Mesenchymal stem cell (in vitro differentiated cells and primary cell): ENCODE measurements around the gene TMUB1.
A peak's percentile ranks its signal among the peaks of the same experiment; 100 is the strongest.

Source experiments
- DNase-seq: peaks from one replicate; pipeline ENCODE4 v3.0.0-alpha.2; 2013
- H2AFZ ChIP-seq: one replicate; pipeline ENCODE4 v1.6.1; 2013; ENCODE audit warnings: low read depth, mild to moderate bottlenecking, control low read depth, inconsistent platforms, low read length, moderate library complexity
- H2AK5ac ChIP-seq: 2 replicates; pipeline ENCODE4 v1.6.1; 2013; ENCODE audit warnings: low read length, moderate library complexity, mild to moderate bottlenecking, inconsistent platforms; ENCODE audit not compliant: severe bottlenecking
- H2BK120ac ChIP-seq: one replicate; pipeline ENCODE4 v1.6.1; 2013; ENCODE audit warnings: low read depth, mild to moderate bottlenecking, inconsistent platforms, low read length, moderate library complexity
- H2BK12ac ChIP-seq, 2 experiments: one replicate each; pipeline ENCODE4 v1.6.1; 2013; ENCODE audit warnings: inconsistent platforms in 2 of 2, low read length in 2 of 2, mild to moderate bottlenecking in 2 of 2, moderate library complexity in 2 of 2, control low read depth in 1 of 2
- H2BK15ac ChIP-seq: one replicate; pipeline ENCODE4 v1.6.1; 2013; ENCODE audit warnings: mild to moderate bottlenecking, low read depth, inconsistent platforms; ENCODE audit not compliant: poor library complexity, severe bottlenecking
- H2BK5ac ChIP-seq: 2 replicates; pipeline ENCODE4 v1.6.1; 2013; ENCODE audit warnings: low read depth, mild to moderate bottlenecking, low read length, control low read depth, inconsistent platforms; ENCODE audit not compliant: poor library complexity, severe bottlenecking
- H3K14ac ChIP-seq, 2 experiments: one replicate each; pipeline ENCODE4 v1.6.1; 2013; ENCODE audit warnings: inconsistent platforms in 2 of 2, low read length in 2 of 2, control low read depth in 1 of 2, mild to moderate bottlenecking in 1 of 2, moderate library complexity in 1 of 2
- H3K18ac ChIP-seq, 2 experiments: one replicate each; pipeline ENCODE4 v1.6.1; 2013; ENCODE audit warnings: inconsistent platforms in 2 of 2, low read length in 2 of 2, control low read depth in 1 of 2, low read depth in 1 of 2, mild to moderate bottlenecking in 1 of 2
- H3K23ac ChIP-seq, 2 experiments: one replicate each; pipeline ENCODE4 v1.6.1; 2013; ENCODE audit warnings: inconsistent platforms in 2 of 2, low read length in 2 of 2, mild to moderate bottlenecking in 2 of 2, moderate library complexity in 2 of 2, control low read depth in 1 of 2
- H3K27ac ChIP-seq: 2 replicates; pipeline ENCODE4 v1.5.1; 2013; ENCODE audit warnings: mild to moderate bottlenecking, moderate library complexity, low read length, control low read depth, inconsistent platforms; ENCODE audit not compliant: poor library complexity, severe bottlenecking
- H3K27me3 ChIP-seq, 2 experiments: 2 replicates each; pipeline versions ENCODE4 v1.6.1 to v1.7.0; 2013; ENCODE audit warnings: low read length in 2 of 2, mild to moderate bottlenecking in 2 of 2, moderate library complexity in 2 of 2, control low read depth in 1 of 2, inconsistent platforms in 1 of 2; ENCODE audit not compliant: control insufficient read depth in 1 of 2, insufficient read depth in 1 of 2
- H3K36me3 ChIP-seq, 2 experiments: 2 replicates each; pipeline versions ENCODE4 v1.6.1 to v1.7.0; 2013; ENCODE audit warnings: low read length in 2 of 2, control low read depth in 1 of 2, inconsistent platforms in 1 of 2, low read depth in 1 of 2, mild to moderate bottlenecking in 1 of 2; ENCODE audit not compliant: insufficient read depth in 2 of 2, control insufficient read depth in 1 of 2
- H3K4ac ChIP-seq, 2 experiments: one replicate each; pipeline ENCODE4 v1.6.1; 2013; ENCODE audit warnings: inconsistent platforms in 2 of 2, low read length in 2 of 2, mild to moderate bottlenecking in 2 of 2, moderate library complexity in 2 of 2, control low read depth in 1 of 2, low read depth in 1 of 2
- H3K4me1 ChIP-seq: 2 replicates; pipeline ENCODE4 v1.6.1; 2013; ENCODE audit warnings: low read depth, low read length, control low read depth; ENCODE audit not compliant: control insufficient read depth, insufficient read depth
- H3K4me2 ChIP-seq: 2 replicates; pipeline ENCODE4 v1.6.1; 2013; ENCODE audit warnings: low read length, mild to moderate bottlenecking, inconsistent platforms; ENCODE audit not compliant: poor library complexity, severe bottlenecking
- H3K4me3 ChIP-seq, 2 experiments: 2 replicates each; pipeline versions ENCODE4 v1.5.1 to v1.7.0; 2013; ENCODE audit warnings: low read length in 2 of 2, mild to moderate bottlenecking in 2 of 2, control low read depth in 1 of 2, low read depth in 1 of 2; ENCODE audit not compliant: insufficient read depth in 1 of 2
- H3K79me1 ChIP-seq: replicated peaks from 2 replicates; pipeline ENCODE4 v1.6.1; 2013; ENCODE audit warnings: mild to moderate bottlenecking, control low read depth, low read length, inconsistent platforms; ENCODE audit not compliant: poor library complexity, severe bottlenecking
- H3K9ac ChIP-seq: 2 replicates; pipeline ENCODE4 v1.7.0; 2013; ENCODE audit warnings: mild to moderate bottlenecking, low read length, moderate library complexity
- H3K9me3 ChIP-seq: 2 replicates; pipeline ENCODE4 v1.7.0; 2013; ENCODE audit warnings: mild to moderate bottlenecking, low read length; ENCODE audit not compliant: control insufficient read depth
- H4K8ac ChIP-seq: one replicate; pipeline ENCODE4 v1.6.1; 2013; ENCODE audit warnings: inconsistent platforms, mild to moderate bottlenecking, low read length, moderate library complexity
- H4K91ac ChIP-seq: one replicate; pipeline ENCODE4 v1.6.1; 2013; ENCODE audit warnings: mild to moderate bottlenecking, low read length, inconsistent platforms
- WGBS: methylation state at CpG from one replicate; pipeline ENCODE4 v1.1.7; 2013; ENCODE audit warnings: mixed read lengths; 5-methylcytosine and 5-hydroxymethylcytosine counted together

TMUB1 gene

DNA sequence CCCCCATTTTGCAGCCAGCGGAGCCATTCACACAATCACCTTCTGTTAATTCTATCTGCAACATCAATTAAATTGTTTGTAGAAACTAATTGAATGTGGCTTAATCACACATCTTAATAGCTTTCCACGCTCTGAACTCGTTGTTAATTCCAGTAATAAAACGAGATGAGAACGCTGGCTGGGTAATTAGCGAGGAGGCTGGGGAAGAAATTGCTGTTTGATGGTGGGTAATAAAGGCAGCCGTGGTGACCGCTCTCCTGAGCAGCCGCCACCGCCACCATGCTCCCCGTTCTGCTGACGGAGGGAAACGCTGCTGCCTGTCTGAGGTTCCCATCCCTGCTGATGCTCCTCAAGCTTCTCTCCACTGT is 47.9 kb upstream of the TMUB1 start:
- Histone ChIP-seq H3K4me1 (peaks cover 7% of the 10 kb centered on the region), H3K9ac (no peak overlapping the region), H3K18ac (no peak overlapping the region), H3K4me2 (no peak overlapping the region), H3K27me3 (no peaks in the 10 kb centered on the region), H2BK5ac (no peak overlapping the region), H3K27ac (no peak overlapping the region), H2BK15ac (no peak overlapping the region), H3K4me3 (no peak overlapping the region), H2AFZ (no peak overlapping the region), H3K79me1 (peaks cover 46% of the 10 kb centered on the region), H3K4ac (no peak overlapping the region), H4K91ac (no peak overlapping the region), H2BK120ac (no peak overlapping the region), H3K9me3 (no peaks in the 10 kb centered on the region), H3K23ac (no peak overlapping the region), H3K36me3 (peaks cover 92 to 96% of the 10 kb centered on the region in 2 experiments), H2BK12ac (no peak overlapping the region), H4K8ac (no peak overlapping the region), H3K14ac (no peak overlapping the region), H2AK5ac (no peak overlapping the region)
- whole genome bisulfite sequencing = 75% methylated on average over 12 of the region's 13 CpGs
- no peak for DNase-seq

DNA sequence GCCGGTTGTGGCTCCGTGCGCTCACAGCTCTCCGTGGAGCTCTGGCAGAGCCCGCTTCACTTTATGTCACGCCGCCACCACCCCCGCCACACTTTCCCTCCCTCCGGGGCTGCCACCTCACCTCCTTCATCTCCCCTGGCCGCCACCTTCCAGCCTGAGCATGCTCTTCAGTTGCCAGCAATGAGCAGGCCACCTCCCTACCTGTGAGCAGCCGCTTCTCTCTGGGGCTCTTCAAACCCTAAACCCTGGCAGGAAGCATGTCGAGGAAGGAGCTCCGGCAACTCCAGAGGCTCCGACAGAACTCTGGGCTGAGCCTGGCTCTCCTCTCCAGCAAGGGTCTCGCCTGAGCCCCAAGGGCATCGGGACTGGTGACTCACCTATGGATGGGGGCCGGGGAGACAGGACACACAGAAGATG is 47.5 kb upstream of the TMUB1 start:
- Histone ChIP-seq H3K9ac (no peak overlapping the region), H3K14ac (no peak overlapping the region), H2BK5ac (no peak overlapping the region), H2AFZ (no peak overlapping the region), H4K8ac (no peak overlapping the region), H3K18ac (no peak overlapping the region), H2BK12ac (no peak overlapping the region), H2AK5ac (no peak overlapping the region), H3K79me1 (peaks cover 46% of the 10 kb centered on the region), H3K23ac (no peak overlapping the region), H3K4me2 (no peak overlapping the region), H2BK15ac (no peak overlapping the region), H3K4me3 (no peak overlapping the region), H3K36me3 (peaks cover 88 to 91% of the 10 kb centered on the region in 2 experiments), H3K4ac (no peak overlapping the region), H3K27me3 (no peaks in the 10 kb centered on the region), H2BK120ac (no peak overlapping the region), H3K9me3 (no peaks in the 10 kb centered on the region), H4K91ac (no peak overlapping the region), H3K27ac (no peak overlapping the region), H3K4me1 (peaks cover 10% of the 10 kb centered on the region)
- WGBS = 94% methylated on average over 16 of the region's 17 CpGs
- DNase-seq = no peak

DNA sequence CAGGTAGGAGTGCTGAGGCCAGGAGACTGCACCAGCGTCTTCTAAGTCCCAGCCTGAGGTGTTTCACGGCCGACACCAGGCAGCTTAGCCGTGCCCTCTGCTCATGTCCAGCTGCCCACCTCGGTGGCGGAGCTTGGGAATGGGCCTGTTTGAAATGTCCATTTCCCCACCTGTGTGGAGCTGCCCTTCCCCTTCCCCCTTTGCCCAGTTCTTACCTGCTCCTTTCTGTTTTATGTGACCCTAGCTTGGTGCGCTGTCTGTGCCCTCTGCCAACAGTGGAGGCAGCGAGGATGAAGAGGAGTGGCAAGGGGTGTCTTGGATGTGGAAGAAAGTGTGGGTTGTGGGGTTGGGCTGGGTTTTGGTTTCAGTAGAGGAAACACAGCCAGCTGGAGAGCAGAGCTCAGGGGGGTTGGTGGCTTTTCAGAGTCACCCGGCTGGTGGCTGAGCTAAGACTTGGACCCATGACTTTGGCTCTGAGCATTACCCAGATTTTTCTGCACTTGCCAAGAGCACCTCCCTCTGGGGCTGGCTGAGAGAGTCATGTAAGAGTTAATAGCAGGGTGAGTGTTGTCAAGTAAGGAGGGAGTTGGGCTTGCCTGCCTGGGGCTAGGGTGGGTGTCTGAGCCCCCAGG is 46.8 kb upstream of the TMUB1 start:
- no peaks in the 10 kb centered on the region for H3K9me3 ChIP-seq
- no peaks in the 10 kb centered on the region for H3K27me3 ChIP-seq
- no peak overlapping the region for H3K4ac ChIP-seq
- no peak overlapping the region for H2BK120ac ChIP-seq
- no peak overlapping the region for H3K14ac ChIP-seq
- no peak overlapping the region for H3K27ac ChIP-seq
- H4K91ac ChIP-seq = no peak overlapping the region
- H3K4me2 ChIP-seq = no peak overlapping the region
- no peak overlapping the region for H2AFZ ChIP-seq
- WGBS = 98% methylated on average over 9 of the region's 9 CpGs
- no peak overlapping the region for H3K18ac ChIP-seq
- no peak overlapping the region for H2BK15ac ChIP-seq
- H3K4me1 ChIP-seq = peaks cover 17% of the 10 kb centered on the region
- H3K79me1 ChIP-seq = peaks cover 43% of the 10 kb centered on the region
- H3K4me3 ChIP-seq = no peak overlapping the region
- no peak for DNase-seq
- no peak overlapping the region for H3K23ac ChIP-seq
- H2AK5ac ChIP-seq = no peak overlapping the region
- H2BK12ac ChIP-seq = no peak overlapping the region
- no peak overlapping the region for H3K9ac ChIP-seq
- no peak overlapping the region for H2BK5ac ChIP-seq
- no peak overlapping the region for H4K8ac ChIP-seq
- H3K36me3 ChIP-seq = peaks cover 84 to 85% of the 10 kb centered on the region in 2 experiments

DNA sequence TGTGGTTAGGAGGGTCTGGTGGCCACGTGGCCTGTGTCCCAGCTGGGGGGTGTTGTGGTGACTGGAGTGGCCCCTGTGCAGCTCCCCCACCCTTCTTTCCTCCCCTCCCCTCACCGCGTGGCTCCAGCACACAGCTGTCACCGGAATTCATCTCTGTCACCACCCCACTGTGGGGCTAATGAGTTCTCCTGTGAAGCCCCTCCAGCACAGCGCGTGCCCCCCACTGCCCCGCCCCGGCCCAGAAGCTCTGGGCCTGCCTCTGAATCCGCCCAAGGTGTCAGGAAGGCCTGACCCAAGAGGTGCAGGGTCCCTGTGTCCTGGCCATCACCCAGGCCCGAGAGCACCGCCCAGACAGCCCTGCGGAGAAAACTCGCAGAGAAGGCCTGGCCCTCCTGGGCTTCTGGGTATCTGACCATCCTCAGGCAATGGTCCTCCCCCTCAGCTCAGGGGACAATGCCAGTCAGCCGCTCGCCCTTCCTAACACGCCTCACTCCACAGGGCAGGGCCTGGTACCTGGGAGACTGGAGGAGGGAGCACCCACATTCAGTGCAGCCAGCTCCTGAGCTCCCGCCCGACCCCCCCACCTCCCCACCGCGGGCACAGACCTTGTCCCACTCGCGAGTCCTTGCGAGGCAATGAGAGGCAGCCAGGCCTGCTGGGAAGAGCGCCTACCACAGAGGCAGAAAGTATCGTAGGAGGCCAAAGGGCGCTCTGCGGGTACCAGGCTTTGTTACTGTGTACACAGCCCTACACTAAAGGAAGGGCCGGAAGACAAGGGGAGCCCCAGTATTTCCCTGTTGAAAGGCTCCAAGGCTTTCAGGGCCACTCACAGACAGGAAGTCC is 46.0 kb upstream of the TMUB1 start:
- no peak overlapping the region for H2BK120ac ChIP-seq
- H3K4me3 ChIP-seq = no peak overlapping the region
- H4K8ac ChIP-seq = no peak overlapping the region
- peaks cover 84 to 85% of the 10 kb centered on the region in 2 experiments for H3K36me3 ChIP-seq
- H4K91ac ChIP-seq = peak overlapping the region; percentile 25
- H3K79me1 ChIP-seq = peaks cover 44% of the 10 kb centered on the region
- no peak overlapping the region for H2AFZ ChIP-seq
- H3K27me3 ChIP-seq = no peaks in the 10 kb centered on the region
- H2BK5ac ChIP-seq = no peak overlapping the region
- no peak overlapping the region for H3K4ac ChIP-seq
- H3K18ac ChIP-seq = no peak overlapping the region
- DNase-seq = no peak
- no peak overlapping the region for H3K14ac ChIP-seq
- no peak overlapping the region for H2AK5ac ChIP-seq
- peaks cover 22% of the 10 kb centered on the region for H3K4me1 ChIP-seq
- no peak overlapping the region for H3K4me2 ChIP-seq
- no peak overlapping the region for H2BK15ac ChIP-seq
- no peaks in the 10 kb centered on the region for H3K9me3 ChIP-seq
- WGBS = 96% methylated on average over 27 of the region's 28 CpGs
- no peak overlapping the region for H3K9ac ChIP-seq
- no peak overlapping the region for H2BK12ac ChIP-seq
- no peak overlapping the region for H3K27ac ChIP-seq
- H3K23ac ChIP-seq = no peak overlapping the region
